Keratinocyte (primary cell): ENCODE results near the gene AGR3. TPM values are rescaled to one million over a fixed set of nuclear protein-coding genes. Genes with fewer than 3 reads are reported as not detected.

Experiments
- DNase-seq: peaks from one replicate; pipeline ENCODE4 v3.0.0-alpha.2; 2011; ENCODE audit warnings: low read depth, missing footprints, low spot score
- FAIRE-seq: peaks from 2 replicates; lab custom pipeline; 2011; peaks lifted over from hg19 to GRCh38; lab: Jason Lieb, UNC
- H2AFZ ChIP-seq: 2 replicates; pipeline ENCODE4 v1.6.0; 2012; ENCODE audit warnings: low read length, control low read depth, inconsistent platforms; ENCODE audit not compliant: control insufficient read depth
- H3K27ac ChIP-seq: 2 replicates; pipeline ENCODE4 v1.5.1; 2011; ENCODE audit warnings: low read length; ENCODE audit not compliant: control insufficient read depth, insufficient read depth
- H3K27me3 ChIP-seq: 3 replicates; pipeline ENCODE4 v1.6.0; 2011; ENCODE audit warnings: low read length; ENCODE audit not compliant: control insufficient read depth, insufficient read depth; ENCODE audit errors: extremely low read depth
- H3K36me3 ChIP-seq, 2 experiments: 2 replicates in 1 of 2; 3 replicates in 1 of 2; pipeline ENCODE4 v1.5.1; 2011; ENCODE audit warnings: low read length in 2 of 2, mild to moderate bottlenecking in 1 of 2; ENCODE audit not compliant: control insufficient read depth in 2 of 2, insufficient read depth in 2 of 2; ENCODE audit errors: extremely low read depth in 1 of 2
- H3K4me1 ChIP-seq: 3 replicates; pipeline ENCODE4 v1.5.1; 2011; ENCODE audit warnings: low read length; ENCODE audit not compliant: control insufficient read depth, insufficient read depth; ENCODE audit errors: extremely low read depth
- H3K4me2 ChIP-seq: 3 replicates; pipeline ENCODE4 v1.6.0; 2011; ENCODE audit warnings: low read depth, low read length; ENCODE audit not compliant: control insufficient read depth, insufficient read depth; ENCODE audit errors: extremely low read depth
- H3K4me3 ChIP-seq, 3 experiments: fragments of 200-600 bp in 1 of 3; sonication (generic) in 1 of 3; 2 replicates in 2 of 3; 3 replicates in 1 of 3; pipeline ENCODE4 v1.5.1; 2011 to 2016; ENCODE audit warnings: low read length in 3 of 3, mild to moderate bottlenecking in 3 of 3, control low read depth in 2 of 3, inconsistent platforms in 1 of 3, low read depth in 1 of 3, mixed read lengths in 1 of 3, mixed run types in 1 of 3, moderate library complexity in 1 of 3; ENCODE audit not compliant: control insufficient read depth in 2 of 3, insufficient read depth in 2 of 3; ENCODE audit errors: extremely low read depth in 1 of 3
- H3K79me2 ChIP-seq: 2 replicates; pipeline ENCODE4 v1.6.0; 2012; ENCODE audit warnings: low read length; ENCODE audit not compliant: control insufficient read depth, insufficient read depth
- H3K9ac ChIP-seq: 3 replicates; pipeline ENCODE4 v1.6.0; 2011; ENCODE audit warnings: low read length; ENCODE audit not compliant: control insufficient read depth, insufficient read depth; ENCODE audit errors: extremely low read depth
- H3K9me1 ChIP-seq: 3 replicates; pipeline ENCODE4 v1.6.0; 2011; ENCODE audit warnings: low read length; ENCODE audit not compliant: control insufficient read depth, insufficient read depth; ENCODE audit errors: extremely low read depth
- H3K9me3 ChIP-seq: 2 replicates; pipeline ENCODE4 v1.5.1; 2012; ENCODE audit warnings: low read depth, low read length; ENCODE audit not compliant: control insufficient read depth
- H4K20me1 ChIP-seq: 3 replicates; pipeline ENCODE4 v1.6.0; 2011; ENCODE audit warnings: low read length; ENCODE audit not compliant: control insufficient read depth, insufficient read depth; ENCODE audit errors: extremely low read depth
- EZH2 ChIP-seq: IDR thresholded peaks from one replicate; pipeline ENCODE4 v1.6.1; 2012; ENCODE audit warnings: inconsistent platforms, mild to moderate bottlenecking, low read length, moderate library complexity
- dilution Hi-C: fragments of 300-500 bp; cut with MboI; formaldehyde crosslinking; loops from one replicate; pipeline ENCODE4 v1.7.0; 2020; ENCODE audit warnings: low sequenced_read_pairs; ENCODE audit not compliant: extremely low pct_ligation_motif_present
- polyA plus RNA-seq, 5 experiments: library from polyadenylated mRNA; depleted of rRNA in 3 of 5; stranded (reverse) in 3 of 5; stranded (forward) in 1 of 5; unstranded in 1 of 5; fragments of >200 nt; gene quantifications; 1 replicate in 1 of 5; 2 replicates in 3 of 5; 3 replicates in 1 of 5; pipeline versions ENCODE4 v1.2.1 to v1.2.3, GENCODE V29; 2011 to 2012; ENCODE audit warnings: missing spikeins in 2 of 5, low read depth in 1 of 5, low replicate concordance in 1 of 5
- TF ChIP-seq, protein P1 (sequence below), 3 experiments: IDR thresholded peaks in 1 of 3; conservative IDR thresholded peaks in 1 of 3; optimal IDR thresholded peaks in 1 of 3; 2 replicates in 2 of 3; 3 replicates in 1 of 3; pipeline versions ENCODE3 to v1.5.1; 2011; ENCODE audit warnings: low read length in 3 of 3, mild to moderate bottlenecking in 3 of 3, moderate library complexity in 2 of 3, control low read depth in 1 of 3, inconsistent platforms in 1 of 3; ENCODE audit not compliant: insufficient read depth in 2 of 3; ENCODE audit errors: extremely low read depth in 1 of 3

The AGR3 gene
- polyA plus RNA-seq, 1 donor (not counting 4 experiments of a cell fraction or from before 2014, with no cell fraction given) = not detected

DNA sequence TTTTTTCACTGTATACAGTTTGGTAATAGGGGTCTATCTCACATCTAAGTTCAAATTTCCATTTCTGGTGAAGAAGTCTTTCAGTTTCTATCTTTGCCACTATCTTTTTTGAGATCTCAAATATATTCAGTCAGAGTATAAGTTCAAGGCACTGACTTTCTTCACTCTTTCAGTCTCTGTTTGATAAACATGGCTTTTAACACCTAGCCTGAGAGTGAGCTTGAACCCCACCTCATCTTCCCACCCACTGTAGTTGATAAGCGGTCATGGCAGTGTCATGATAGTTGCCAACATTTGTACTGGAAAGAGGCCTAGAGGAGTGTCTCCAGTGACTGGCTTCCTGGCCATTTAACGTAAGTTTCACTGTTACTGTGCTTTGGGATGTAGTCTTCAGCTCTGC lies 41.2 kb upstream of the AGR3 start:
- H3K9me3 ChIP-seq = no peaks in the 10 kb centered on the region
- no peak overlapping the region for H3K9ac ChIP-seq
- TF ChIP-seq, protein P1, sequence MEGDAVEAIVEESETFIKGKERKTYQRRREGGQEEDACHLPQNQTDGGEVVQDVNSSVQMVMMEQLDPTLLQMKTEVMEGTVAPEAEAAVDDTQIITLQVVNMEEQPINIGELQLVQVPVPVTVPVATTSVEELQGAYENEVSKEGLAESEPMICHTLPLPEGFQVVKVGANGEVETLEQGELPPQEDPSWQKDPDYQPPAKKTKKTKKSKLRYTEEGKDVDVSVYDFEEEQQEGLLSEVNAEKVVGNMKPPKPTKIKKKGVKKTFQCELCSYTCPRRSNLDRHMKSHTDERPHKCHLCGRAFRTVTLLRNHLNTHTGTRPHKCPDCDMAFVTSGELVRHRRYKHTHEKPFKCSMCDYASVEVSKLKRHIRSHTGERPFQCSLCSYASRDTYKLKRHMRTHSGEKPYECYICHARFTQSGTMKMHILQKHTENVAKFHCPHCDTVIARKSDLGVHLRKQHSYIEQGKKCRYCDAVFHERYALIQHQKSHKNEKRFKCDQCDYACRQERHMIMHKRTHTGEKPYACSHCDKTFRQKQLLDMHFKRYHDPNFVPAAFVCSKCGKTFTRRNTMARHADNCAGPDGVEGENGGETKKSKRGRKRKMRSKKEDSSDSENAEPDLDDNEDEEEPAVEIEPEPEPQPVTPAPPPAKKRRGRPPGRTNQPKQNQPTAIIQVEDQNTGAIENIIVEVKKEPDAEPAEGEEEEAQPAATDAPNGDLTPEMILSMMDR (optimal IDR thresholded peaks at IDR 0.05 in 1 of 3, IDR thresholded peaks at IDR 0.05 in 1 of 3, conservative IDR thresholded peaks at IDR 0.05 in 1 of 3; ENCODE audit: extremely low read depth in 1 of 3, insufficient read depth in 2 of 3, low read length in 3 of 3) = no peak
- TF ChIP-seq EZH2 = no peak
- no peaks in the 10 kb centered on the region for H3K9me1 ChIP-seq
- peaks cover 0 to 1% of the 10 kb centered on the region in 2 experiments for H3K36me3 ChIP-seq
- DNase-seq = no peak
- FAIRE-seq = no peak
- no peak overlapping the region for H3K4me3 ChIP-seq
- H4K20me1 ChIP-seq = no peaks in the 10 kb centered on the region
- H3K27ac ChIP-seq = no peak overlapping the region
- no peaks in the 10 kb centered on the region for H3K27me3 ChIP-seq
- H3K79me2 ChIP-seq = no peaks in the 10 kb centered on the region
- peaks cover 16% of the 10 kb centered on the region for H3K4me1 ChIP-seq
- dilution Hi-C loops = no loop called here
- no peak overlapping the region for H3K4me2 ChIP-seq
- H2AFZ ChIP-seq = no peak overlapping the region

DNA sequence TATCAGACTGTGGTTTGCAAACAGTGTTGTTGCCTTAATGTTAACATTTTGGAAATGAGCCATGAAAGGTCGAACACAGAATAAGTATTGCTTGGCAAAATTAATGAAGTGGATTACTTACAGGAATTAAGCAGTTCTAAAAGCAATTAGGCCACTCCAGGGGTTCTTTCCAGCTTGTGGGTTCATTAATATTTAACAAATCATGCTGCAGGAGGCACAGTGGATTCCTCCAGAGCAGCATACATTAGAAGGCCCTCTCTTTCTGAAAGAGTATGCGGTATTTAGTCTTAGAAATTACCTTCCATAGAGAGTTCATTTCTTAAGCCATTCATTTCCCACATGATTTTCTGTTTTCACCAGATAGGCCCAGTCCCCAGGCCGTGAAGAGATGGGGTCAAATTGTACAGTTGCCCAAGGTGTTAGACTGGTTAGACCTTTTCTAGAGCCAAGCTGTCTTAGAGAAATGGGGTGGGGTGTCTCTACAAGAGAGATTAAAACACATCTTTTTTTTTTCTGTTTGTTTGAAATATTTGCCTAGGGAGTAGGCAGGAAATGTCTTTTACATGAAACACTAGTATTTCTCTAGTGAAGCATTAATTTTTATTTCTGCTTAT lies 40.0 kb upstream of the AGR3 start:
- no peak overlapping the region for H3K9ac ChIP-seq
- H3K4me3 ChIP-seq = no peak overlapping the region
- peak overlapping the region; percentile 34 for H3K4me2 ChIP-seq
- dilution Hi-C loops = no loop called here
- peaks cover 26% of the 10 kb centered on the region for H3K4me1 ChIP-seq
- no peaks in the 10 kb centered on the region for H3K9me1 ChIP-seq
- H3K27me3 ChIP-seq = no peaks in the 10 kb centered on the region
- no peaks in the 10 kb centered on the region for H3K9me3 ChIP-seq
- H3K36me3 ChIP-seq = peaks cover 0 to 1% of the 10 kb centered on the region in 2 experiments
- no peaks in the 10 kb centered on the region for H3K79me2 ChIP-seq
- peak overlapping the region; percentile 7 for H3K27ac ChIP-seq
- FAIRE-seq = no peak
- no peaks in the 10 kb centered on the region for H4K20me1 ChIP-seq
- DNase-seq = no peak
- peak overlapping the region; percentile 49 for H2AFZ ChIP-seq
- TF ChIP-seq, protein P1 (optimal IDR thresholded peaks at IDR 0.05 in 1 of 3, IDR thresholded peaks at IDR 0.05 in 1 of 3, conservative IDR thresholded peaks at IDR 0.05 in 1 of 3; ENCODE audit: extremely low read depth in 1 of 3, insufficient read depth in 2 of 3, low read length in 3 of 3) = no peak
- TF ChIP-seq EZH2 = no peak
